Fibroblast of skin of back (primary cell): Measurements from ENCODE around the gene SSX2IP. TPM values are rescaled to one million over a fixed set of nuclear protein-coding genes. Genes with fewer than 3 reads are reported as not detected.
A peak's percentile ranks its signal among the peaks of the same experiment; 100 is the strongest.
"Not testable (repeated sequence)": the region's sequence is repeated elsewhere in the genome, so short reads cannot be mapped to it uniquely, and the experiment has no call there.

ENCODE experiments used
- DNase-seq: peaks from one replicate; pipeline ENCODE4 v3.0.0-alpha.2; 2013
- polyA plus RNA-seq, 2 experiments: library from polyadenylated mRNA; unstranded; fragments of 120-200 nt; gene quantifications; one replicate each; pipeline ENCODE4 v1.2.1, GENCODE V29; 2013; ENCODE audit not compliant: insufficient read length in 2 of 2

Gene SSX2IP
- polyA plus RNA-seq (2013, experiment 1 of 2; ENCODE audit: insufficient read length): 6.3 TPM
- 7.2 TPM for polyA plus RNA-seq (2013, experiment 2 of 2; ENCODE audit: insufficient read length)

- peak; percentile 93 for DNase-seq
Measured at GRCh38 chr1:84690397-84691121, at the start of gene SSX2IP. SSX2IP (minus strand) TSS chr1:84690461; CDS start chr1:84671219, 19,242 bp downstream.

GRCh38 chr1:84738237-84738636 lies 48.0 kb upstream of the SSX2IP start:
- DNase-seq: no peak

GRCh38 chr1:84737590-84737989 lies 47.3 kb upstream of the SSX2IP start:
- DNase-seq: no peak

- DNase-seq: no peak
Measured at GRCh38 chr1:84736944-84737343, 46.7 kb upstream of the SSX2IP start.

GRCh38 chr1:84736445-84736844 lies 46.2 kb upstream of the SSX2IP start:
- DNase-seq: no peak

GRCh38 chr1:84735483-84735882 lies 45.2 kb upstream of the SSX2IP start:
- DNase-seq: peak; percentile 40

- no peak for DNase-seq
Measured at GRCh38 chr1:84732520-84732919, 42.3 kb upstream of the SSX2IP start.

GRCh38 chr1:84731519-84731918 lies 41.3 kb upstream of the SSX2IP start:
- no peak for DNase-seq

GRCh38 chr1:84727711-84728110 lies 37.5 kb upstream of the SSX2IP start:
- not testable (repeated sequence) for DNase-seq

- peak; percentile 56 for DNase-seq
Measured at GRCh38 chr1:84726593-84727499, 36.6 kb upstream of the SSX2IP start.

GRCh38 chr1:84724128-84724860 lies 34.0 kb upstream of the SSX2IP start:
- DNase-seq: no peak

GRCh38 chr1:84722794-84723193 lies 32.5 kb upstream of the SSX2IP start:
- DNase-seq: peak; percentile 32

- DNase-seq: not testable (repeated sequence)
Measured at GRCh38 chr1:84721872-84722271, 31.6 kb upstream of the SSX2IP start.

GRCh38 chr1:84721152-84721551 lies 30.9 kb upstream of the SSX2IP start:
- DNase-seq: peak; percentile 62

GRCh38 chr1:84720221-84720780 lies 30.0 kb upstream of the SSX2IP start:
- no peak for DNase-seq

GRCh38 chr1:84719543-84720217 lies 29.4 kb upstream of the SSX2IP start:
- peak; percentile 10 for DNase-seq

- no peak for DNase-seq
Measured at GRCh38 chr1:84715342-84716019, 25.2 kb upstream of the SSX2IP start.

- DNase-seq: peak; percentile 86
Measured at GRCh38 chr1:84712276-84712874, 22.1 kb upstream of the SSX2IP start.

GRCh38 chr1:84711869-84712268 lies 21.6 kb upstream of the SSX2IP start:
- no peak for DNase-seq

- DNase-seq: no peak
Measured at GRCh38 chr1:84711121-84711520, 20.9 kb upstream of the SSX2IP start.

GRCh38 chr1:84709131-84709530 lies 18.9 kb upstream of the SSX2IP start:
- DNase-seq: no peak
